Activated CD4-positive, alpha-beta T cell treated with anti-CD3 and anti-CD28 coated beads, Interleukin-2, Interleukin-4, amounts not matched to agents 100 ng/mL and 50 ng/mL, durations not matched to agents 16 hours and 8 hours (primary cell): ENCODE results near the gene DAGLB.
"Not testable (repeated sequence)": the region's sequence is repeated elsewhere in the genome, so short reads cannot be mapped to it uniquely, and the experiment has no call there.

Source experiments
- DNase-seq: peaks from one replicate; pipeline ENCODE4 v3.0.0-alpha.2; 2020; ENCODE audit warnings: low spot score

Gene DAGLB

DNA sequence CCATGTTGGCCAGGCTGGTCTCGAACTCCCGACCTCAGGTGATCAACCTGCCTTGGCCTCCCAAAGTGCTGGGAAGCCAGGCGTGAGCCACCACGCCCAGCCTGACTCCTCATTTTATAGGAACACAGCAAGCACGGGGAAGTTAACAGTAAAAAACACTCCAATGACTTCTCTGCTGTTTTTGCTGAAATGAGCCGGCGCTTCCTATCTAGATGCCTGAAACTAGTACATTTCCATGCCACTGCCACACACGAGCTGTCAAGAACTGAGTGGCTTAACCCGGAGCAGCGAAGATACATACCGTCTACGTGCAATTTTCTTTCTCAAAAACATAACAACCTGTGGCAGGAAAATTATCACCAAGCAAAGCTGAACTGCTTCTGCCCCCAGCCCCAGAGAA, 16.8 kb downstream of the DAGLB start:
- DNase-seq, result no peak

DNA sequence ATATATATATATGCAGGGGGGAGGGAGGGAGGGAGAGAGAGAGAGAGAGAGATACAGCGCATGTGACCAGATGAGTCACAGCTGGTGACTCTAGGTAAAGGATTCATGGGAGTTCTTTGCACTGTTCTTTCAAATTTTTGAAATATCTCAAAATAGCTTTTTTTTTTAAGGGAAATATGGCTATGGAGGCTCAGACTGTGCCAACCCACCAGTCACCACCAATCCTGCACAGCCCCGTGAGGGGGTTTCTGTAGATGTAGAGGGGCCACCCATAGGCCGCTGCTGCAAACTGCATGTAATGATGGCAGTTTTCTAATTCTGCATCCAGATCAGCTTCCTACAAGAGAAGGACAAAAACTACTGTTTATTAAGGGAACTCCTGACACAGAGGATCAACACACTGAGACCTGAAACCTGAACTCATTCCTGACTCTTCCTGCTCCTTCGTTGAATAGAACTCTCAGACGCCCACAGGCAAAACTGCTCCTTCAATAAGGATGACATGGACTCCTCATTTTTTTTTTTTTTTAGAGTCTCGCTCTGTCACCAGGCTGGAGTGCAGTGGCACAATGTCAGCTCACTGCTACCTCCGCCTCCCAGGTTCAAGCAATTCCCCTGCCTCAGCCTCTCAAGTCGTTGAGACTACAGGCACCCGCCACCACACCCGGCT, 17.3 kb downstream of the DAGLB start:
- no peak for DNase-seq

DNA sequence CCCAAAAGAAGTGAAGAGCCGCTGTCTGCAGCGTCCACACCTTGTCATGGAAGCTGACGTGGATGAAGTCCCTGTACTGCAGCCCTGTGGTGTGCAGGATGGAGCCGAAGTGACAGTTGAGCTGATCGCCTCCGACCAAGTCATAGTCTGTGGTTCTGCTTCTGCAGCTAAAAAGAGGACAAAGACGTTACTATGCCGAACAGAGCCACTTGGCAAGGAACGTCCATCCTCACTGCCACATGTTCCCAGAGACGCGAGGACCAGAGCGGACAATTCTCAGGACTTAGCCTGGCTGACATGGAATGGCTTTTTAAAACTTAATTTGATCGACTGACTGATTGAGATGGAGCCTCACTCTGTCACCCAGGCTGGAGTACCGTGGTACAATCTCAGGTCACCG, 21.8 kb downstream of the DAGLB start:
- DNase-seq, result no peak

DNA sequence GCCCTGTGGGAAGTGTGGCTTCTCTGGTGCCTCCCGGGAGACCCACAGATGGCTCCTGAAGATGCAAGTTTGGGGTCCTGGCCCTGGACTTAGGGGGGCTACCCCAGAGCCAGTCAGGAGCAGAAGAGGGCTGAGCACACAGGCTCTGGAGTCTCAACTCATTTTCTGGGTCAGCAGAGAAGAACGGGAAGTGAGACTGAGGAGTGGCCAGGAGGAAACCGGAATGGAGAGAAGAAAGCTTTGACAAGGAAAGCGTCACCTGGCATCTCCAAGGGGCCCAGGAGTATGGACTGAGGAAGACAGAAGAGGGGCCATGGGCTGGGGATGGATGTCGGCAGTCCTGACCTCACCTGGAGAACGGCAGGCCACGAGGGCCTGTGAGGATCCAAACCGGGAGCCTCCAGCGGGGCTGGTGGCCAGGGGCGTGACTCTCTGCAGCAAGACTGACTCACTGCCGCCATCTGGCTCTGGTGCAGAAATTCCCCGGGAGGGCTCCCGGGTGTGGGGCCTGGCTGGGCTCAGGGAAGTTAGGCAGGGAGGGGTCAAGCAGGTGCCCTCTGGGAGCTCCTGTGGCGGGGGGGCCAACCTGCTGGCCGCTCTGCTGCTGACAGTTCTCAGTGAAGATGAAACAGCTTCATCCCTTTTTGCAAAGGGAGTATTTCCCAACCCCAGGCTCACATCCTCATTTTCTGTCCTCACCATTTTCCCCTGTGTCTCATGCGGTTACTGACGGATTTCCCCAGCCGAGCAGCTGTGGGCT, 23.6 kb downstream of the DAGLB start:
- no peak for DNase-seq

DNA sequence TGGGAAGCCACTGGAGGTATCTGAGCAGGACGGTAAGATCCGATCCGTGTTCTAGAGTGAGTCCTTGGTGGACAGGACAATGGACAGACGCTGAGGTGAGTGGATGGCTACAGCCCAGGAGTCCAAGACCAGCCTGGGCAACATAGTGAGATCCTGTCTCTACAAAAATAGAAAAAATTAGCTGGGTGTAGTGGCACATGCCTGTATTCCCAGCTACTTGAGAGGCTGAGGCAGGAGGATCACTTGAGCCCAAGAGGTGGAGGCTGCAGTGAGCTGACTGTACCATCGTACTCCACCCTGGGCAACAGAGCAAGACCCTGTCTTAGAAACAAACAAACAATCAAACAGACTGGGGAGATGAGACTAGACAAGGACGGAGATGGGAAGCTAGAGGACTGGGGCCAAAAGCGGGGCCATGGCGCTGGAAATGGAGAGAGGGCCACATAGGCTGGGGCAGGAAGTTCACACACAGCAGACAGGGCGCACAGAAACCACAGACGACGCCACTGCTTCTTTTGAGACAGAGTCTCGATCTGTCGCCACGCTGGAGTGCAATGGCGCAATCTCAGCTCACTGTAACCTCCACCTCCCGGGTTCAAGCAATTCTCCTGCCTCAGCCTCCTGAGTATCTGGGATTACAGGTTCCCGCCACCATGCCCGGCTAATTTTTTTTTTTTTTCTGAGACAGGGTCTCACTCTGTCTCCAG, 24.7 kb downstream of the DAGLB start:
- DNase-seq, result no peak

DNA sequence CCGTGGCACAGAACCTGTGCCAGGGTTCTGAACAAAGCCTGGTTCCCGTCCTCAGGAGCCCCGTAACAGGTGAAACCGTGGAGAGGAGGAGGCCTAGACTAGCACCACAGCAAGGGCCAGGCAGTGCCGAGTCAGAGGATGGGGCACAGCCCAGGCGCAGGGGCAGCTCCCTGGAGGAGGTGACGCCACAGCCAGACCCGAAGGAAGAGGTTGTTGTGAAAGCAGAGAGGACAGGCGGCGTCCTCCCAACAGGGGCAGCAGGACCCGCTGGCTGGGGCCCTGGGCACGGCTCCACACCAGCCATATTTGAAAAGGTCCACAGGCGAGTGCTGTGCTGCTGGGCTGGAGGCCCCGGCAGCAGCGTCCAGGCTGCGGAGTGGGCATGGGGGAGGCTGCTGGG, 25.7 kb downstream of the DAGLB start:
- DNase-seq, result no peak

DNA sequence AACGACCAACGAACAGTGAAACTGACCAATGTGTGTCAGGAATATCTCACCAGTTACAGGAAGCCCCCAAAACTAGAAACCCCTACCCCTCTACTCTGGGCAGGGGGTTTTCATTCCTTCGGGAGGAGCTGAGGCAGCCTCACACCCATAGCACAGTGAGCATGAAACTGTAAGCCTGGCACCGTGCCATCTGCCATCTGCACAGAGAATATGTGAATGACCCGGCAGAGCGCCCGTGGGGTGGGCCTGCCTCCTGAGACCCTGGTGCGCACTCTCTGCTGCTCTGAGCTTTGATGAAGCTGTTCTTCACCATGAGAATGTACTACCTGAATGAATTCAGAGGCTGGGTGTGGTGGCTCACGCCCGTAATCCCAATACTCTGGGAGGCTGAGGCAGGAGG, 27.1 kb downstream of the DAGLB start:
- no peak for DNase-seq

DNA sequence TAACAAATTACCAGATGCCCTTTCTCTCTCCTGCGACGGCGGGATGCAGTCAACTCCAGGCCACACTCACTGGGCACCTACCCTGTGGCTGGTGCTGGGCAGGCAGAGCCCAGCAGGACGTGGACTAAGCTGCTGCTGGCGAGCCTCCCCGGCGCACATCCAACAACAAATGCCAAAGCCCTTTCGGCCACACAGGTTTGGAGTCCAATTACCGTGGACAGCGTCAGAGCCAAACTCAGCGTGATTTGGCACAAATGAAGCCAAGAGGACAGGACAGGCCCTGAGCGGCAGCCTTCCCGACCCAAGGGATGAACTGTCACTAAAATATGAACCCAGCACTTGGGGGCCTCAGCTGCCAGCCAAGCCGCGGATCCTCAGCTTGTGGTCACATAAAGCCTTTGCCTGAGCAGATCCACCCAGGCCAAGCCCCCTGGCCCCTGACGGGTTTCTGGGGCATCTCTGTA, 28.4 kb downstream of the DAGLB start:
- DNase-seq, result no peak

DNA sequence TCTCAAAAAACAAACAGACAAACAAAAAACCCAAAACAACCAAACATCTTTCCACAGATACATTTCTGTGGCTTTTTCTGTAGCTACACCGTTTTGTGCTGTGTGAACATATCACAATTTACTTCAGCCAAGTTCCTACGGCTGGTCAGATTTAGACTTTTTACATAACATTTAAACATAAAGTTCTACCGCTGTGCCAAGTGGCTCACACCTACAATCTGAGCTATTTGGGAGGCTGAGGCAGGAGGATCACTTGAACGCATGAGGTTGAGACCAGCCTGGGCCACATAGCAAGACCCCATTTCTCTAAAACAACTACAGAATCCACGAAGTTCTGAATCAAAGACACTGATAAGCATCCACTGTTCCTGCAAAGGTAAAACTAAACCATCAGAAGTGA, 30.3 kb downstream of the DAGLB start:
- no peak for DNase-seq

DNA sequence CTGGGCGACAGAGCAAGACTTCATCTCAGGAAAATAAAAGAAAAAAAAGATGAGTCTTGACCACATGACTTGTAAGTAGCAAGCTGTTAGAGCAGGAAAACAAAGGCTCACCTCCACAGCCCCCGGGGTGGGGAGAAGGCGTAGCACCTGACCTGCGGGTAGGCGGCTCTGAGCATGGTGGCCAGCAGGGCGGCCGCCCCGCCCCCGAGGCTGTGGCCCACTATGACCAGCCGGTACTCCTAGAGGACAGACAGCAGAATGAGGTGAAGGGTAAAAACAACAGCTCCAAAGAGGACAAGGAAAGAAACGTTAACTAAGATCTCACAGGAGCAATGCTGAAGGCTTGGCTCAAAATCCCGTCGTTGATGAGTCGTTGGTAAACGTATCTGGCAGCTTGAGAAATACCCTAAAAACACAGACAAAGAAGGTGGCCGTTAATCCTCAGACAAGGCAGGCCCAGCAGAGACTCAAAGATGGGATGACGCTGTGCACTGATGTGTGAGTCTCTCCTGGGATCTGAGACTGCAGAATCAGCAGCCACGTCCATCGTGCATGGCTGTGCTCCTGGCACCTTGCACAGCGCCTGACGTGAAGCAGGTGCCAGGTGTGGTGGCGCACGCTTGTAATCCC, 31.1 kb downstream of the DAGLB start:
- no peak for DNase-seq

DNA sequence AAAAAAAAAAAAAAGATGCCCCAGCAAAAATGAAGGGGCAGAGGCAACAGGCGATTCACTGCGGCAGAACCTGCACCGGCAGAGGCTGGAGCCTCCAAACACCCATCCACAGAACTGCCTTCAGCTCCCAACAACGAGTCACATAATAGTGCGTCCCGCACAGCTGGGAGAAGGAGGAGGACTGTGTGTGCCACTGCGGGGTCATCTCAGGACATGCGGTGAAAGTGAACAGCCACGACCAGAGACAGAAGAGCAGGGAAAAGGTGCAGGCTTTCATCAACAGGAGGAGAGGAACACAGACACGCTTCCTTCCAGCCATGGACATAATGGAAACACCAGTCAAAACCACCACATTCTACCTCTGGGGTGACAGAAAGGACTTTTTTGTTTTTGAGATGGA, 34.1 kb downstream of the DAGLB start:
- no peak for DNase-seq

DNA sequence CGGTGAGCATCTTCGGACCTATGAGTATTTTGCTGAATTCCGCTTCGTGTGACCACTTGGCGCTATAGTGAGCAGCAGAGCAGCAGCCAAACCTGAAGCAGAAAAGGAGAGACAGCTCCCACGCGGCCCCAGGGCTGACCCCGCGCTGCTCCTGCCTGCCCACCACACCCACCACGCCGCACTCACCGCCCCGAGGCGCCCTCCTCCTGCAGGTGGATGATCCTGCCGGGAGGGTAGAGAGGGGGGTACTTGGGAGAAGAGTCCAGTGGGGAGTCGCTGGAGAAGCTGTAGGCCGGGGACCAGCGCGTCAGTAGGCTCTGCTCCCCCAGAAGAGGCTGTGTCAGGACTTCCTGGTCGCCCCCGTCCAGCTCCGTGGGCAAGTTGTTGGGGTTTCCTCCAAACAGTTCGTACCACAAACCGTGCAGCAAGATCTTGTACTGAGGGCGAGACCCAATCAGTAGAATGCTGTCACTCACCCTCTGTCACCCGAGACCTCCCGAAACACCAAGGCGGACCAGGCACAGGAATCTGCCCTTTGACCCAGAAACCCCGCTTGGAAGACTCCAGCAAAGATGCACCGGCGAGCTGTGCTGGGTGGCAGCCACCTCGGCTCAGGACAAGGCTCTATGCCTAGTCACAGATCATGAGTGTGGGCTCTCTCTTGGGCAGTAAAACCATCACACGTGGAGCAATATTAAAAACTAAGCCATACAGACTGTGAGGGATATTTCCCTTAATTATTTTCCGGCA, 37.6 kb downstream of the DAGLB start:
- no peak for DNase-seq

DNA sequence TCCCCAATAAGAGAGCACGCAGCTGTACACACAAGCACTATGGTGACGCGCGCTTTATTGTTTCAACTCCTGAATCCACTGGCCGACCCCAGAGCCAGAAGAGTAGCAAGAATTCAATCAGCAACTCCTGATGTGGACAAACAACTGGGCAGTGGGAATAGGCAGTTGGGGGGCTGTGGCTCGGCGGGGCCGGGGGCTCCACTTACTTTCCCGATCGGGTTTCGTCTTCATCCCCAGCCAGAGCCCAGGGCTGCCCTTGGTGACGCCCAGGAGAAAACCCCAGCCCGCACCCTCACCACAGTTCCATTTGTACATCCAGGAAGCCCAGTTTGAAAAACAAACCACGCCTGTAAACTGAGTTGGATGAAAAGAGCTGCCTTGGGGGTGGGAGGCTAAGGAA, 38.7 kb downstream of the DAGLB start:
- DNase-seq, result no peak

DNA sequence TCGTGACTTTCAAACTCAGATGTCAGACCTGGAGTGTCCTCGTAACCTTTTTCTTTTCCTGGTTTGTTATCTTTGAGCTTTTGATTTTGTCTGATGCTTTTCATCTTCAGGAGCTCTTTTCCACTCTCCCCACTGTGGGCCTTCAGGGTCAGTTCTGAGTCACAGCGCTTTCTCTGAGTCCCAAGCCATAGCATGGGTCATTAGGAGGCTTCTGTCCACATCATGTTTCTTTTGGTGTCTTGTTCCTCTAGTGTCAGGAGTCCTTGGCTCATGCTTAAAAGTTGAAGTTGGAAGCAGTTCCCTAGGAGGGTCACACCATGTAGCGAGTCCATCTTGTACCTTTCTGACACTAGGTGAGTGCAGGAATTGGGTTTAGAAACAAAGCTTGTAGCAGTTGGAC, 40.3 kb downstream of the DAGLB start:
- no peak for DNase-seq

DNA sequence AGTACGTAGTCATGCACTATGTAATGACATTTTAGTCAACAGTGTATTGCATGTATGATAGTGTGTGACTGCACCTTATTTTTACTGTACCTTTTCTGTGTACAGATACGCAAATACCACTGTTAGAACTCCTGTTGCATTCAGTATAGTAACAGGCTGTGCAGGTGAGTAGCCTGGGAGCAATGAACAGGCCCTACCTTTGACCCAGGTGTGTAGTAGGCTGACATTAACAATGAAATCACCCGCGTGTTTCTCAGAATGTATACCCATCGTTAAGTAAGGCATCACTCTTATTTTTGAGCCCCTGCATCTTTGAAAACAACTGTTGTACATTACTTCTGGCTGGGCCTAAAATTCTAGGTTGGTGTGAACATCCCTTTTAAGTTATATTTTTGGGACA, 41.6 kb downstream of the DAGLB start:
- DNase-seq, result no peak

DNA sequence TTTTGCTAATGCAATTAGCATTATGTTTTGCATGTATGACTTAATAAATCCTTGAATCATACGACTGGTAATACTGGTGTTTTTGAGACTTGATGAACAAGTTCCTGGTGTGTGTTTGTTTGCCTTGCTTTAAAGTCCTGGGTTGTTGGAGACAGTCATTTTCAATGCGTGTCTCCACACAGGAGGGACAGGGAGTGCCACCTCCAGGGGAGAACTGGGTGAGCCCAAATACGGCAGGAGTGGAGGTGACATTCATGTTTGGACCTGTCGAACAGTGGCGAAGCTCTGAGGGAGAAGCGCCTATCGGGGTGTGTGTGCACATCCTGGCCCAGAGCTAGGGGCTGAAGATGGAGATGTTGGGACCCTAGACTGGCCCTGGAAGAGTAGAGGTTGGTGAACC, 43.8 kb downstream of the DAGLB start:
- DNase-seq, result no peak

DNA sequence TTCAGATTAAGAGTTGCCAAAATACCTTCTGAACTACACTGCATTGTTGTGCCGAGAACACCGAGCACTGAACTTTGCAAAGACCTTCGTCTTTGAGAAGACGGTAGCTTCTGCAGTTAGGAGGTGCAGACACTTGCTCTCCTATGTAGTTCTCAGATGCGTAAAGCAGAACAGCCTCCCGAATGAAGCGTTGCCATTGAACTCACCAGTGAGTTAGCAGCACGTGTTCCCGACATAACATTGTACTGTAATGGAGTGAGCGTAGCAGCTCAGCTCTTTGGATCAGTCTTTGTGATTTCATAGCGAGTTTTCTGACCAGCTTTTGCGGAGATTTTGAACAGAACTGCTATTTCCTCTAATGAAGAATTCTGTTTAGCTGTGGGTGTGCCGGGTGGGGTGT, 45.0 kb downstream of the DAGLB start:
- DNase-seq, result no peak

DNA sequence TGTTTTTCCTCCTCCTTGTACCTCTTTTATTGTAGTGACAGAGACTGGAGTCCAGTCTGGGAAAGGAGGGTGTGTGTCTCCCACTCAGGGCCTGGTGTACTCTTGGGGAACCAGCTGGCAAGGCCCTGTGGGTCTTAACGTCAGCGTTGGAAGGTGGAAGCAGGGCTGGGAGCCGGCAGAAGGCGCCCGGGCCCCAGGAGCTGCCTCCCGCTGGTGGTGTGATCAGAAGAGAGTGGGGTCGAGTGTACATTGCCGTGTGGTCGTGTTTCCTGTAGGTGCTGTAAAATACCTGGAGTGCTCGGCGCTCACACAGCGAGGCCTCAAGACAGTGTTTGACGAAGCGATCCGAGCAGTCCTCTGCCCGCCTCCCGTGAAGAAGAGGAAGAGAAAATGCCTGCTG, 45.7 kb downstream of the DAGLB start:
- no peak for DNase-seq

DNA sequence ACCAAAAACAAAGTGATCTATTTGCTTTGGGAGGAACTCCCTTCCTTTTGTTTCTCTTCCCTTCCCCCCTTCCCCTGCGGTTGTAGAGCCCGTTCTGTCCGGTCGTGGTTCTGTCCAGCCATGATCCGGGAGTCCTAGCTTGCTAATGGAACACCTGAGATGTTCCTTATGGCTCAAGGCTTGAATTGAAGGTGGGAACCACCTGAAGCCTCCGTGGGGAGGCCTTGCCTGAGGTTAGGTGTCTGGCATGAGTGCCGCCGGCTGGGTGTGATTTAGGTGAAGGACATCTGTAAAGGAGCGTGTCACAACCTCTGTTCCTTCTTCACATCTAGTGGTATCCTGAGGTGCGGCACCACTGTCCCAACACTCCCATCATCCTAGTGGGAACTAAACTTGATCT, 46.2 kb downstream of the DAGLB start:
- no peak for DNase-seq

DNA sequence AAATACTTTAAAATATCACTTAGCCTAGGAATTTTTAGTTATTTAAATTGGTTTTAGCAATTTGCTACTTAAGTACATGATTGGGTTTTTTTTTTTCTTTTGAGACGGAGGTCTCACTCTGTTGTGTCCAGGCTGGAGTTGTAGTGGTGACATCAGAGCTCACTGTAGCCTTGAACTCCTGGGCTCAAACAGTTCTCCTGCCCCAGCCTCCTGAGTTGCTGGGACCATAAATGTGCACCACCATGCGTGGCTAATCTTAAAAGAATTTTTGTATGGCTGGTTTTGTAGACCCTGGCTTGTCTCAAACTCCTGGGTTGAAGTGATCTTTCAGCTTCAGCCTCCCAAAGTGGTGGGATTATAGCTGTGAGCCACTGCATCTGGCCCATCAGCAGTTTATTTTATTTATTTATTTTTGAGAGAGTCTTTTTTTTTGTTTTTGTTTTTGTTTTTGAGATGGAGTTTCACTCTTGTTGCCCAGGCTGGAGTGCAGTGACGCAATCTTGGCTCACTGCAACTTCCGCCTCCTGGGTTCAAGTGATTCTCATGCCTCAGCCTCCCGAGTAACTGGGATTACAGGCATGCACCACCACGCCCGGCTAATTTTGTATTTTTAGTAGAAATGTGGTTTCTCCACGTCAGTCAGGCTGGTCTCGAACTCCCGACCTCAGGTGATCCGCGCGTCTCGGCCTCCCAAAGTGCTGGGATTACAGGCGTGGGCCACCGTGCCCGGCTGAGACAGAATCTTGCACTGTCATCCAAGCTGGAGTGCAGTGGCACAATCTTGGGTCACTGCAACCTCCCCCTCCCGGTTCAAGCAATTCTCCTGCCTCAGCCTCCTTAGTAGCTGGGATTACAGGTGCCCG, 47.3 kb downstream of the DAGLB start:
- DNase-seq, result not testable (repeated sequence)

DNA sequence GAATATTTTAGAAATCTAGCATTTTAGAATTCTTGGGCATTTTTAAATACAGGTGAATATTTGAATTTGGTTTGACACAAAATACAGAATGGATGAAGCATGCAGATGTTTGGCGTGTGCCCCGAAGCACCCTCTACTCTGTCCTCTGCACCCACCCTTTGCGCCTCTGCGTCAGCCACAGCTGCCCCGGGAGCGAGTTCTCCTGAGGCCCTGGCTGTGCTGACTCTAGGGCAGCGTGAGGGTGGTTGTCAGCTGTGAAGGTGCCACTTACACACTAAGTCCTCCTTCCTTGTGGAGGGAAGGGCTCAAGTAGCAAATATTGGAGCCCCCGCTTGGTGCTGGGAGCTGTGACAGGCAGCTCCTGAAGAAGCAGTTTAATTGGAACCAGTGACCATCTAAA, 48.4 kb downstream of the DAGLB start:
- DNase-seq, result no peak
